CD4-positive, alpha-beta T cell treated with Interleukin-17A for 1 hour (primary cell): ENCODE results near the gene CWC27.
"Not testable (repeated sequence)": the region's sequence is repeated elsewhere in the genome, so short reads cannot be mapped to it uniquely, and the experiment has no call there.

Experiments used
- DNase-seq: peaks from one replicate; pipeline ENCODE4 v3.0.0-alpha.2; 2020

CWC27 gene

DNA sequence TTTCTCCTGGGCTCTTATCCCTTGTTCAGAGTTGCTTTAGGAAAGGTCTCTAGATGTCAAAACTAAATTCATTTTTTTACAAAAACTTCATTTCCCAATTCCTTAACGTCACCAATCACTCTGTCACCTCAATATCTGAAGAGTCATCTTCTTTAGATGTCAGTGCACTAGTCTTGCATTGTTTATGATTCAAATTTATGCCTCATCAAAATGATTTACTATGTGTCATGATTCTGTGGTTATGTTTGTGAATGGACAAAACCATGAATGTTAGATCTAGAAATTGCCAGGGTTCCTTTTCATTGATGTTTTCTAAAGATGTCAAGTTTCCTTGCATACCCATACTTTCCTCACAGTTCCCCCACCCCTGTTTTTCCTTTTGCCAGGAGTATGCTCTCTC, 21.5 kb downstream of the CWC27 start:
- DNase-seq = no peak

DNA sequence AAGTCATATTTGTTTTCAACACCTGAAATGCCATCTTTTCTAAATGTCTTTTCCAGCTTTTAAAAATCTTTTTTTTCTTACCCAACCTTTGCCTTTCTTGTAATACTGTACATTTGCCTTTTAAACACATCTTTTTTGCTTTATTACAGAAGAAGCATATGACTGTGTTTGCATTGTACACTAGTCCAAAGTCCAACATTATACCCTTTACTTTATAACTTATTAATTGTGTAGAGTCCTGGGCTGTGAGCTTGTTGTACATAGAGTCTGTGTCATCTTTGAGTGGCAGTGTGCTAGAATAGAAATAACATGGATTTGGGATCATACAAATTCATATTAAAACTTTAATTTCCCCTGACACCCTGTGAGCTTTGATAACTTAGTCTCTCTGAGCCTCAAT, 23.7 kb downstream of the CWC27 start:
- no peak for DNase-seq

DNA sequence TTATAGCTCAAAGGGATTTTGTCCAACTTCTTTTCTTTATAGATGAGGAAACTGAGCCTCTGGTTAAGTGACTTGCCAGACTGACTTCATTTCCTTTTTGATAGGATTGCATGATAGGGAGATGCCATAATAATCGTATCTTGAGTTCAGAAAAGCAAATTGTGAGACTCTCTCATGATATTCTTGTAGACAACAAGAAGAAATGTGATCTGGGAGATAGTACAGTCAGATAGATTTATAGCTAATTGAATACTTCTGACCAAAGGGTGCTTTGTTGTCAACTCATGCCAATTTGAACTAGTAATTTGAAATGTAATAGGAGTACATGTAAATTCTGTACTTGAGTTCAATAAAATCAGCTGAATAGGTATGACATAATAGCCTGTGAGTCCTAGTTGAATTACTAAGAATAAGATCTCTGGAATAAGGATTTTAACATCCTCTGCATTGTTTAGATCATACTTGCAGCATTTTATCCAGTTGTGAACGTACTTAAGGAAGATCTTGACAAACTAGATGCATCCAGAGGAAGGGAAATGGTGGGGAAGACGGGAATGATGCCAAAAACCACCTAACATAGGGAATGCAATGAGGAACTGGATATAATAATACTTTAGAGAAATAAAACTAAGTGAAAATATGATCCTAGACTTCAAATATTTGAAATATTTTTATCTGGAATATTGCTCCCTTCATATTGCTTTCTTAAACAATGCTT, 25.5 kb downstream of the CWC27 start:
- no peak for DNase-seq

DNA sequence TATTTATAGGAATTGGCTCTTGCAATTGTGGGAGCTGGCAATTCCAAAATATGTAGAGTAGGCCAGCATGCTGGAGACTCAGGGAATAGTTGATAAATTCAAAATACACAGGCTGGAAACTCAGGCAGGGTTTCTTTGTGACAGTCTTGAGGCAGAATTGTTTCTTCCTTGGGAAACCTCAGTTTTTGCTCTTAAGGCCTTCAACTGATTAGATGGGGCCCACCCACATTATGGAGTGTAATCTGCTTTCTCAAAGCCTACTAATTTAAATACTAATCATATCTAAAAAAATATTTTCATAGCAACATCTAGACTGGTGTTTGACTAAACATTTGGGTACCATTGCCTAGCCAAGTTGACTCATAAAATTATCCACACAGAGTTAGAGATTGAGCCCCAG, 27.6 kb downstream of the CWC27 start:
- no peak for DNase-seq

DNA sequence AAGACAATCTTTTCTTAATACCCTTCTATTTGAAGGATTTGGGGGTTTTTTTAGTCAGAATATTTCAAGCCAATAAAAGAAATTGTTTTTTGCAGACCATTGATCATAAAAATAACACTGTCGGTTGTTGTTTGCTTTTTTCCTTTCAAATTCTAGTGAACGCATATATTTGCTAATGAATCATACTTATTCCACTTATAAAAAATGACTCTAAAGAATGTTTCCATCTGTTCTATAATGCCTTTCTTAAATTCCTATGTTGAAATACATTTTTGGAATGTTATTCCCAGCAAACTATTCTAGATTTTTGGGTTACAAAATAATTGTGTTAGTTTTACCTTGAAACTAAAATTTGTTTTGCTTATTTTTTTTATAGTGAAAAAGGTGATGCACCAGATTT, 32.2 kb downstream of the CWC27 start:
- no peak for DNase-seq

DNA sequence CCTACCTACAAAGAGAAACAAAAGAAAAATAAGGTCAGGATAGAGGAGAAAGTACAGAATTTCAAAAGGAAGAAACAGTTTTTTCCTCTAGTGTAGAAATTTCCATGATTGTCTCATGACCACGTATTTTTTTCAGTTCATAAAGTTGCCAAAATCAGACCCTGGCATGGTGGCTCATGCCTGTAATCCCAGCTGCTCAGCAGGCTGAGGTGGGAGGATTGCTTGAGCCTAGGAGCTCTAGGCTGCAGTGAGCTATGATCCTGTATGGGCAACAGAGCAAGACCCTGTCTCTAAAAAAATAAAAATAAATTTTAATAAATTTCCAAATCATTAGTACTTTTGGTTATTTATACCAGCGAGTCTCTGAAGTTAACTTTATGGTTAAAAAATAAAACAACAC, 37.8 kb downstream of the CWC27 start:
- no peak for DNase-seq

DNA sequence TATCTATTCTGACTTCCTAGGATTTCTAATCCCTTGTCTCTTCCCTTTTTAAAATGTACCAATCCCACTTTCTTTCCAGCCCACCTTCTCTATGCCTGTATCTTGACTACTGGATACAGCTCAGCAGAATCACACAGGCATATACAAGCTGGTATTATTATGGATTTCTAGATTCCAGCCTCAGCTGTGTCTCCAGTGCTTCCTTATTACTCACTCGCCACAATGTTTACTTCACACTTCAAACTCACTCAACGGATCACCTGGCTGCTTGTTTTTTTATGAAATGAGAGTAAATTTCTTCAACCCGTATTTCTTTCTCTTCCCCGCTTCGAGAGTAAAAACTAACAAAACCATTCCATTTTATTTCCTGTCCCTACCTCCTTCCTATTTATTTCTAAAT, 38.8 kb downstream of the CWC27 start:
- DNase-seq = no peak

DNA sequence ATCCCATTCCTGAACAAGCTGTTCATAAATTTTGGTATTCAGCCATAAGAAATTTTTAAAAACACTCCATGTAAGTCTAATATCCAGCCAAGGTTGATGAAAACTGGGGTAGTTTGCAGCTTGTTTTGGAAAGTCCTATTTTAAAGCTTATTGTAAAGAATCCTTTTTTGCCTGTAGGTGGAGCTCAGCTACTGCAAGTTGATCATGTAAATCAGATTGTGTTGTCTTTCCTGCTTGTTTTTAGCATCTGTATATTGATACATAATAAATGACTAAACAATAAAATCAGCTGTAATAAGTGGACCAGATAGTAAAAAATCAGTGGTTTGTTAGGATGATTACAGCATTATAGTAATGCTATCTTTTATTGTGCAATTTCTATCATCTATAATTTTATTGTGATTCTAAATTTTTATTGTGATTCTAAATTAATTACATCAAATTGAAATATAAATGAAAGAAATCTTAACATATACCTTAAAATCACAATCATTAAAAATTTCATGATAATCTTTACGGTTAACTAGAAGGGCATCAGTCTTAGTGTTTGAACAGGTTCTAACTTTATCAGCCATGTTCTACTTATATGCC, 42.4 kb downstream of the CWC27 start:
- DNase-seq = peak; percentile 53

DNA sequence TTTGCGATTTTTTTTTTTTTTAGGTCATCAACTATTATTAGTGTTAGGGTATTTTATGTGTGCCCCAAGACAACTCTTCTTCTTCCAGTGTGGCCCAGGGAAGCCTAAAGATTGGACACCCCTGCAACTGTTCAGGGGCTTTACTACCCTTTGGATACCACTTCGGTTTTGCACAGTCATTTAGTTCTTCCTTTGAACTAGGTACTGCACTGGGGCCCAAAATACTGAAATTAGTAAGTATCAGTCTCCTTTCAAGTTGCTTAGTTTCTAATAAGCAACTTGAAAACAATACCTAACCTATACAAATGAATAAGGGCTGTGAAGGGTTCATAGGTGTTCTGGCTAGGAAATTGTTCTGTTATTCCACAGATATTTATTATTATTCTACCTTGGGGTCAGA, 45.3 kb downstream of the CWC27 start:
- no peak for DNase-seq

DNA sequence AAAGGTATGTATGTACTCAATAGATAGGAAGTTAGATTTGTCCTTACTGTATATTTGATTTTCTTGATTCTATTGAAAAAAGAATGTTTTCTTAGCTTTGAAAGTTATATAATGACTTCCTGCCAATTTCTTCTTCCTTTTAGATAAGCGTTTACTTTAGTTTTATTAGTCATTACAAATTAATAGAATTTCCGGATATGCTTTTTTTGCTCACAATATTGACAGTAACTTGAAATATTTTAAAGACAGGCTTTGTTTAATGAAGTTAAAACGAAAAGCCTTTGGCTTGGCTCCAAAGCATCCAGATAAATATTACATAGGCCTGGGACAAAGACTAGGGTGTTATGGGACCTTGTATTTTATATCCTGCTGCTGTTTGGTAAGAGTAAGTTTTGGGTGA, 49.5 kb downstream of the CWC27 start:
- DNase-seq = no peak

DNA sequence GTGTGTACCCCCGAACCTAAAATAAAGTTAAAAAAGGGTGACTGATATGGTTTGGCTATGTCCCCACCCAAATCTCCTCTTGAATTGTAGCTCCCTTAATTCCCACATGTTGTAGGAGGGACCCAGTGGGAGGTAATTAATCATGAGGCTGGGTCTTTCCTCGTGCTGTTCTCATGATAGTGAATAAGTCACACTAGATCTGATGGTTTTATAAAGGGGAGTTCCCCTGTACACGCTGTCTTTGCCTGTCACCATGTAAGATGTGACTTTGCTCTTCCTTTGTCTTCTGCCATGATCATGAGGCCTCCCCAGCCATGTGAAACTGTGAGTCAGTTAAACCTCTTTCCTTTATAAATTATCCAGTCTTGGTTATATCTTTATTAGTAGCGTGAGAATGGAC, 50.6 kb downstream of the CWC27 start:
- not testable (repeated sequence) for DNase-seq

DNA sequence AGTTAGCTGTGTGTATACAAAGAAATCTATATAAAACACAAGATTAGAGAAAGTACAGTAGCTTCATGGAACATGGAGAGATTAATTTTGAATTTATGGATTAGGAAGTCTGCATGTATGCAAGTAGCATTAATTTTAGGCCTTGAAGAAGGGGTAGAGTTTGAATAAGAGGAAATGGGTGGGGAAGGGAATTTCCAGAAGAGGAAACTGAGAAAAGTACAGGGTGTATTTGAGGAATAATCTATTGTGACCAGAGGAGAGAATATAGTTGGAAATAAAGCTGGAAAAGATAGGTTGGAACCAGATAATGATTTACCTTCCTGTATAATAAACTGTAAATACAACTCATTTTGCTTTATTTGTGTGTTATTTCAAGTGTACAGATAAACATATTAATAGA, 53.6 kb downstream of the CWC27 start:
- DNase-seq = no peak

DNA sequence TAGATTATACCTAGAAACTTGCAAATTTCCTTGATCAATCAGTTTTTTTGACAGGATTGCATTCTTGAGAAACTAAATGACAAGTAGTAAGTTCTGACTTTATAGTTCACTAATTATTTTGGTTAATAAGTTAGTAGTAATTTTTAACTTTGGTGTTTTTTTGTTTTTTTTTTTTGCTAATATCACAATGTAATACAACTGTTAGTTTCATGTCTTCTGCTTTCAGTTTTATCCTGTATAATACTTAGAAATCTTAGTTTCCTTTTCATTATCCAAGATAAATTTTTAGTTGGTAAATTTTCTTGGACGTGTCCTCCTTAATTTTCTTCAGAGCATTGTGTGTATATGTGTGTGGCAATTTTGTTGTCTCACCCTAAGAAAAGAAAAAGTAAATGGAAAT, 57.8 kb downstream of the CWC27 start:
- no peak for DNase-seq

DNA sequence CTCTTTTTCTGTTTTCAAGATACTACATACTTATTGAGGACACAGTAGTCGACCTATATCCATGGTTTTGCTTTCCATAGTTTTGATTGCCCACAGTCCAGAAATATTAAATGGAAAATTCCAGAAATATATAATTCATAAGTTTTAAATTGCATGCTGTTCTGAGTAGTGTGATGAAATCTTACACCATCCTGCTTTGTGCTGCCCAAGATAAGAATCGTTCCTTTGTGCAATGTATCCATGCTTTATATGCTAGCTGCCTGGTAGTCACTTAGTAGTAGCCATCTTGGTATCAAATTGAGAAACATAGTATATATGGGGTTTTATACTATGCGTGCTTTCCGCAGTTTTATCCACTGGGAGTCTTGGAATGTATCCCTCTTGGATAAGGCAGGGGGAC, 59.0 kb downstream of the CWC27 start:
- DNase-seq = no peak

DNA sequence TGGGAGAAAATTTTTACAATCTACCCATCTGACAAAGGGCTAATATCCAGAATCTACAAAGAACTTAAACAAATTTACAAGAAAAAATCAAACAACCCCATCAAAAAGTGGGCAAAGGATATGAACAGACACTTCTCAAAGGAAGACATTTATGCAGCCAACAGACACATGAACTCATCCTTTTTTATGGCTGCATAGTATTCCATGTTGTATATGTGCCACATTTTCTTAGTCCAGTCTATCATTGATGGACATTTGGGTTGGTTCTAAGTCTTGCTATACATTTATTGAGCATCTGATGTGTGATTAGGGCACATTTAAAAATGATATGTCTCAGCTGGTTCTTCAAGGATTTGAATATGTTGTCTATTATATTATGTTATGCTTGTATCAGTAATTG, 61.9 kb downstream of the CWC27 start:
- DNase-seq = not testable (repeated sequence)

DNA sequence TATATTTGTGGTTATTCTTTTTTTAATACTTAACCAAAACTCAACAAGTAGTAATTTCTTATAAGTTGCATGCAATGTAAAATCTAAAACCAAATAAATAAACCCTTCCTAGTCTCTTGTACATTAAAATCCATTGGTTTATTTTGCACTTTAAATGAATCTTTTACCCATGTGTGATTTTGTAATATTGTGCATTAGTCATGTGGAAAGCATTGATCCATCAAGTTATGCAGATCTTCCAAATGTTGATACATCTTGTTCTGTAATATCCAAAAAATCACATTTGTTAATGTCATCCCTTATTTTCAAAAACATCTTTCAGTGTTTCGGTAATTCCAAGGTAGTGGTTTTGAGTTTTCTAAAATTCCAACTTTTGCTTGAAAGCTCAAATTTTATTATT, 63.3 kb downstream of the CWC27 start:
- DNase-seq = no peak

DNA sequence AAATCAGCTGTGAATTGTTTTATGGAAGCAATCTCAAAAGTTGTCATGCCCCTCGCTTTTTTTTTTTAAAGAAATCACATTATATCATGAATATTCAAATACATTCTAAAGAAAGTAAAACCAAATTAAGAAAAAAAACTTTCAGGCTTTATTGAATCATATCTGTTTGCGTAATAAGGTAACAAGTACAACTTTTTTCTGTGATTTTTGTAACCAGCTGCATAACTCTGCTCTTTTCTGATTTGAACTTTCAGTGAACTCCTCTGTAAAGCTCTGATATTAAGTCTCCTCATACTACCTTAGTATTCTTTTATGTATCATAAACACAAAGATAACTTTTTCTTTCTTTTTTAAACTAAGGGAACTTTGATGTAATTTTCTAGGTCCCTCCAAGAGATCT, 65.3 kb downstream of the CWC27 start:
- DNase-seq = no peak

DNA sequence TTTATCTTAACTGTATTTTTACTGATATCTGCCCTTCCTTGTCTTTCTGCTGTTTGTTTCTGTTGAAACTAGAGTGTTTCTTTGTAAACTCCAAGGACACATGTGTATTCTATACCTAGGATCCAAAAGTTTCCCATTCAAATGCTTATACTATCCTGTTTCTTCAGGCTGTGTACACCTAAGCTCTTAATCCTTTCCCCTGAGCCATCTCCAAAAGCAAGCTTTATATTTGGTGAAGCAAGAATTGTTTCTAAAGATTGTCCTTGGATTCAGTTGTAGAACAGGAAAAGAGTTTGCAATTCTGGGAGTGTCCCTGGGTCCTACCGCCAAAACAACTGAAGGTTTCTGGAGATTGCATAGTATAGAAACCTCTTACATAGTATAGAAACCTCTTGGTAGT, 65.9 kb downstream of the CWC27 start:
- DNase-seq = no peak

DNA sequence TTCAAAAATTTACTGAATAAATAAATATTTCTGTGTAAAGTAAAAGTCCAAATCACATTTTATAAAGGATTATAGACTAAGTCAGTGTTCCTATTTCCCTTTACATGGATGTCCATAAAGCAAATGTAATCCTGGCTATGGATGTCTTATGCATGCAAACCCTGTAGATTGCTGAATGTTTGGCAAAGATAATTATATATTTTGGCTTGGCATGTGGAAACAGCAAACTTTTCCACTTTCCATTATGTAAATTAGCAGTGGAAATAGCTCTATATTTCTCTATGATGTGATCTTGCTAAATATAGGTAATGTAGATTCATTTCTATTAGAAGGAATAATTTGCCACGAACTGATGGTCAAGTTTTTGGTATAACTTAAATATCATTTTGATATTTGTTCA, 66.5 kb downstream of the CWC27 start:
- DNase-seq = no peak

DNA sequence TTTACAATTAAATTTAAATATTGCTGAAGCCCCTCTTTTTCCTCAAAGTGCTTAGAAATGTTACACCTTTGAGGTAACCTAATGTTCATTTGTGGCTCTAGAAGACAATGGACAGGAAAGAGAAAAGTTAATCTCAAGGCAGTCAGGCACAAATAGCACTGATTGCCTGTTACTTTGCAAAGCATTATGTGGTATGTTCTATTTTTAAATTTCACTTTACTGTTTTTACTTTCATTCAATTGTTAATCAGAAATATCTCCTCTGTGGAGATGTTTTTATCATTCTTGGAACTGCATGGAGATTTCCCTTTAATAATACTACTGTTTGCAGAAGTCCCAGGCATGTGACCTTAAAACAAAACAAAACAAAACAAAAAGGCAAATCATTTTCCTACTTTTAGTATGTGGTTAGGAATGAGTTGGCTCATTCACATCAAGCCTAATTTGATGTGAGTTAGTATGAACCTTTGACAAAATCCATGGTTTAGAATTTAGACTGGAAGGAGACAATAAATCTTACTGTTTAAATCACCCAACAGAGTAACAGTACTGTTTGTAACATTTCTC, 67.5 kb downstream of the CWC27 start:
- no peak for DNase-seq

DNA sequence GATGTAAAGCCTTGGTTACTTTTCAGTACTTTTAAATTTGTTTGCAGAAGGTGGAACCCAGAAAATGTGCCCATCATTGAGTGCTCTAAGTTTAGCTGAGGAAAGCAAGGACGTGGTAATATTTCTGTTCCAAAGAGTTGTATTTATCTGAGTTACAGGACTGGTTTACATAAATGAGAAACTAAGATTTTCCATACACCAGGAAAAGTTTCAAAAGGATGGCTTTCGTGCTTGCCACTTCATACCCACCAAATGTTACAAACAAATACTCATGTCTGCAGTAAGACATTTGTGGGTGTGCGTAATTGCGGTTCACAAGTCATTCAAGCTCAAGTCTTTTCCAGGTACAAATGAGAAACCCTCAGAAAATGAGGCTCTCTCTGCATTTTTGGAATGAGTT, 68.1 kb downstream of the CWC27 start:
- no peak for DNase-seq

DNA sequence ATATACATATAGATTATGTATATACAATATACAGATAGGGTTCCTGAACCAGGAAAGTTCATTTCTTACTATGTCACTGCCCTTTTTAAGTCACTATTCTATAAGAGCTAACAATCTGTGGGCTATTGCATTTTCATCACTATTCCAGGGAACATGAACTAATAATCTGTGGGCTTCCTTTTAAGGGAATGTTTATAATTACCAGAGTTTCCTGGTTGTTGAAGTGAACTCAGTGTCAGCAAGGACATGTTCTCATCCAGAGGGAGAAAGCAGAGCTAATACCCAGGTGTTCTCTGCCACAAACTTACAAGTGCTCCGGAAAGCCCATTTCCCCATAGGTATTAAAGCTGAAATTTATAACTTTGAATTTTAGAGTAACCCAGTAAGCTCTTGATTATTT, 69.6 kb downstream of the CWC27 start:
- DNase-seq = no peak

DNA sequence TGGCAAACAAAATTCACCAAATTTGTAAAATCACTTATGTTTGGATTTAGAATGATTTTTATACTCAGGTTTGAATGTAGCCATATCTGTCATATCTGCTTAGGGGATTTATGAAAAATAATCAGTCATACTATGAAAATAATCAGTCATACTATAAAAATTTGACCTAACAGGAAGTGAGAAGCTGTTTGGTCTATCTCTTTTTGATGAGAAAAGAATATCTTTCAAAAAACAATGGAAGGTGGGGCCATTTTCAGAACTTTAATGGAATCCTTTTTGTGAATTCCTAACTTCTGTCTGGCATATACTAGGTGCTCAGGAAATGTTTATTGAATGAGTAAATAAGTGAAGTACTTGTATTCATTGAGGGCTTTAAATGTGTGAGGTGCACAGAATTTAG, 70.1 kb downstream of the CWC27 start:
- DNase-seq = no peak

DNA sequence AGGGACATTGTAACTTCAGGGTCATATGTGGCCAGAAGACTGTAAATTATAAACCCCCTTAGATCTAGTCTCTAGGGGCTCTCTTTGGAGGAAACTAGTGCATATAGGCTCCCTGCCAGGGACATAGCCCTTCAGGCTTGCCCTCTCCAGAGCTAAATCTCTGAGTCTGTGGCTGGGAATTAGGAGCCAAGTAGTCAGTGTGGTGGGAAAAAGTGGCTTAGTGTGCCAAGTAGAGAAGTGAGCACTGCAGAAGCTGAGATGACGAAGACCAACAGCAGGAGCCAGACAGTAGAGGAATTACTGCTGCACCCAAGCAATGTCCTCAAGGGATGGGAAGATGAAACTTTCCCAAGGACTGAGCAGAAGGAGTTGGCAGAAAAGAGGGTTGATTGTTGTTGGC, 71.2 kb downstream of the CWC27 start:
- no peak for DNase-seq

DNA sequence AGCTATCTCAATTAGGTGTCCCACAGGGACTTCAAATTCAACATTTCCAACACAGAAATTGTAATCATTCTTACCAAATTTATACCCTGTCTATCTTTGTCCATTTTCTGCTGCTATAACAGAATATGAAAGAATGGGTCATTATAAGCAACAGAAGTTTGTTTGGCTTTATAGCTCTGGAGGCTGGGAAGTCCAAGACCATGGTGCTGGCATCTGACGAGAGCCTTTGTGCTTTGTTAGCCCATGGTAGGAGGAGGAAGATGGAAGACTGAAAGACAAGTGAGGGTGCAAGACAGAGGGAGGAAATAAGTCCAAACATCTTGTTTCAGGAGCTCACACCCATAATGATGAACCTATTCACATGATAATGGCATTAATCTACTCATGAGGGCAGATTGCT, 72.2 kb downstream of the CWC27 start:
- DNase-seq = no peak
